ENCODE data around the gene PEDS1.
A peak's percentile ranks its signal among the peaks of the same experiment; 100 is the strongest.

The PEDS1 gene

GRCh38 chr20:50145566-50145965 lies 8.0 kb downstream of the PEDS1 start:
- DNase-seq (ENCODE audit: low read depth) = no peak
- H3K4me3 ChIP-seq (ENCODE audit: control insufficient read depth, low read depth, low read length) = no peak overlapping the region
- no peak for TF ChIP-seq CTCF (IDR thresholded peaks at IDR 0.05; ENCODE audit: control insufficient read depth, insufficient read depth, low read depth, low read length, missing control alignments)

DNA sequence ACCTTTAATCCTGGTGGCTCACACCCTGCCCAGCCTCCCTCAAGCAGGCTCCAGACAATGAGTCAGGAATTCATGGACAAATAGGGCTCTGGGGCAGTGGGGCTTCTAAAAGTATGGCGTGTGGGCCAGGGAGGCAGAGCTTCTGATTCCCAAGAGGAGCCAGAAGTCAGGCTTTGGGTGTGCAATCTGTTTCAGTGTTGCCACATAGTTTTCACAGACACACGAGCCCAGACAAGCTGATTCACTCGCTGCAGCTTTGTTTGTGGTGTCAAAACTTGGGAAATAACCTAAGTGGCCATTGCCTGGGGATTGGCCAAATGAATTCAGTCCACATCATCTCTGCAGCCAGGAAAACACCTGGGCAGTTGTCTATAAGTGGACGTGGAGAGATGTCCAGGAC lies 9.2 kb downstream of the PEDS1 start:
- DNase-seq (ENCODE audit: low read depth) = peak; percentile 95
- H3K4me3 ChIP-seq (ENCODE audit: control insufficient read depth, low read depth, low read length) = no peak overlapping the region
- no peak for TF ChIP-seq CTCF (IDR thresholded peaks at IDR 0.05; ENCODE audit: control insufficient read depth, insufficient read depth, low read depth, low read length, missing control alignments)

DNA sequence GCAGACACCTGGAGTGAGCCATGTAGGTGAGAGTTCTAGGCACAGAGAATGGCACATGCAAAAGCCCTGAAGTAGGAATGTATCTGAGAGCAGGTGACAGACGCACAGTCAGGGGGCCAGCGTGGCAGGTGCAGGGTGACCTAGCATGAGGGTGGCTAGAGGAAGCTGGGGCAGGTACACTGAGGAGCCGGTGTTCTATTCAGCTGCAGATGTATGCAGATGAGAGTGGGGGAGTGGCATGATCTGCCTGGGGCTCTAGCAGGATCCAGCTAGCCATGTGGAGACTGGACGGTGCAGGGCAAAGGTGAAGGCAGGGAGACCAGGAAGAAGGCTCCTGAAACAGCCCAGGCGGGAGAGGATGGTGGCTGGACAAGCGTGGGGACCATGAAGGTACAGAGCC lies 10.7 kb downstream of the PEDS1 start:
- no peak overlapping the region for H3K4me3 ChIP-seq (ENCODE audit: control insufficient read depth, low read depth, low read length)
- DNase-seq (ENCODE audit: low read depth) = no peak
- no peak for TF ChIP-seq CTCF (IDR thresholded peaks at IDR 0.05; ENCODE audit: control insufficient read depth, insufficient read depth, low read depth, low read length, missing control alignments)

DNA sequence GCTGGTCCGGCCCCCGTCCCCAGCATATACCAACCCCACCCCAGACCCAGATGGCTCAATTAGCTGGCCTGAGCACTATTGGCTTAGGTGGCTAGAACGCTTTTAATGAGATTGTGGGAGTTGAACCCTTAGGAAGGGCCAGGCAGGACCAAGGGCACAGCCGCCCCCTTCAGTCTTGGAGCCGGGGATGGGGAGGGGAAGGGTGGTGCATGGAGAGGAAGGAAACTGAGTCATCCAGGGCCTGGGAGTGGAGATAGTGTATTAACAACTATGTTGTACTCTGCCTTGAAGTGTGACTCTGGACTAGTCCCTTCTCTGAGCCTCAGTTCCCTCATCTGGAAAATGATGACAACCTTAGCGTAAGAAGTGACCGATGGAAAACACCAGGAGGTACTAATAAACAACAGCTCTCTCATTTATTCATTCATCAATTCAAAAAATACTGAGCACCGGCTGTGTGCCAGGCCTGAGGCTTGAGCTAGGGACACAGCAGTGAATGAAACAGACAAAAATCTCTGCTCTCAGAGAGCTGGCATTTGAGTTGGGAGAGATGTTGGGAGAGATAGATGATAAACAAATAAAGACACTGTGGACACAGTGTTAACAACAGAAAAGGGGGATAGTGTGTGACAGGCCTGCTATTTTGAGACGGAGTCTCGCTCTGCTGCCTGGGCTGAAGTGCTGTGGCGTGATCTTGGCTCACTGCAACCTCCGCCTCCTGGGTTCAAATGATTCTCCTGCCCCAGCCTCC lies 11.5 kb downstream of the PEDS1 start:
- no peak for TF ChIP-seq CTCF (IDR thresholded peaks at IDR 0.05; ENCODE audit: control insufficient read depth, insufficient read depth, low read depth, low read length, missing control alignments)
- no peak overlapping the region for H3K4me3 ChIP-seq (ENCODE audit: control insufficient read depth, low read depth, low read length)
- no peak for DNase-seq (ENCODE audit: low read depth)

DNA sequence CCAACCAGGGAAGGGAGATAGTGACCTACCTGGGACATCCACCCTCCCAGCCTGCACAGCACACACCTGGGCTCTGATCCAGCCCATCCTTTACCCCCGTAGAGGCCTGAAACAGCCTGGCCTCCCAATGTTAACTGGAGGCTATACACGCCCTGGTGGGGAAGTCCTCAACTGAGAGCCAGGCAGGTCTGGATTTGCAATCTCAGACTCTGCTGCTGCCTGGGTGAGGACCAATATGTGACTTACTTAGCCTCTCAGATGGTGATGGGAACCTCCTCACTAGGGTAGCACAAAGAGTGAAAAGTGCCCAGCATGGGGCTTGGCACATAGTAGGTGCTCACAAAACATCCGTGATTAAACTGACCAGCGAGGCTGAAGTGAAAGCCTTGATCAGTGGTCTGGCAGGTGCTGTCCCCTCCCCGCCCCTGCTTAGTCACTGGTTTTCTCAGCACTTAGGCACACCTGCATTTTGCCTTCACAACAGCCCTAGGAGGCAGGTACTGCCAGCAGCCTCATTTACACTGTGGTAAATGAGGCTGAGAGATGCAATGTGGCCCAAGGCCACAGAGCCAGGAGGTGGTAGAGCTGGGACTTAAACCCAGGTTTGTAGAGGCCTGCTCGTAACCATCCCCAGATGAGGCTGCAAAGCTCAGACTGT lies 12.4 kb downstream of the PEDS1 start:
- DNase-seq (ENCODE audit: low read depth) = no peak
- TF ChIP-seq CTCF (IDR thresholded peaks at IDR 0.05; ENCODE audit: control insufficient read depth, insufficient read depth, low read depth, low read length, missing control alignments) = no peak
- H3K4me3 ChIP-seq (ENCODE audit: control insufficient read depth, low read depth, low read length) = no peak overlapping the region

- TF ChIP-seq CTCF (IDR thresholded peaks at IDR 0.05; ENCODE audit: control insufficient read depth, insufficient read depth, low read depth, low read length, missing control alignments) = no peak
- DNase-seq (ENCODE audit: low read depth) = no peak
- no peak overlapping the region for H3K4me3 ChIP-seq (ENCODE audit: control insufficient read depth, low read depth, low read length)
Measured at GRCh38 chr20:50140339-50140859, 13.1 kb downstream of the PEDS1 start.

Data from AG09309 (cell line).